Coronary artery (tissue), 2 donors: ENCODE data around the gene ATF3.
A peak's percentile ranks its signal among the peaks of the same experiment; 100 is the strongest.

Source experiments
- DNase-seq: peaks from one replicate; pipeline ENCODE4 v3.0.0-alpha.2; 2017; ENCODE audit warnings: low spot score
- H3K27ac ChIP-seq, 2 donors: fragments of 200-600 bp; sonication (generic); one replicate each; pipeline ENCODE4 v1.5.1; 2016 to 2019
- H3K4me3 ChIP-seq: fragments of 200-600 bp; sonication (generic); 2 replicates; pipeline ENCODE4 v1.5.1; 2016; ENCODE audit warnings: mild to moderate bottlenecking, moderate library complexity
- TF ChIP-seq, protein P1 (sequence below): fragments of 200-600 bp; sonication (generic); IDR thresholded peaks from one replicate; pipeline ENCODE4 v1.5.1; 2019; ENCODE audit warnings: antibody characterized with exemption

Gene ATF3

DNA sequence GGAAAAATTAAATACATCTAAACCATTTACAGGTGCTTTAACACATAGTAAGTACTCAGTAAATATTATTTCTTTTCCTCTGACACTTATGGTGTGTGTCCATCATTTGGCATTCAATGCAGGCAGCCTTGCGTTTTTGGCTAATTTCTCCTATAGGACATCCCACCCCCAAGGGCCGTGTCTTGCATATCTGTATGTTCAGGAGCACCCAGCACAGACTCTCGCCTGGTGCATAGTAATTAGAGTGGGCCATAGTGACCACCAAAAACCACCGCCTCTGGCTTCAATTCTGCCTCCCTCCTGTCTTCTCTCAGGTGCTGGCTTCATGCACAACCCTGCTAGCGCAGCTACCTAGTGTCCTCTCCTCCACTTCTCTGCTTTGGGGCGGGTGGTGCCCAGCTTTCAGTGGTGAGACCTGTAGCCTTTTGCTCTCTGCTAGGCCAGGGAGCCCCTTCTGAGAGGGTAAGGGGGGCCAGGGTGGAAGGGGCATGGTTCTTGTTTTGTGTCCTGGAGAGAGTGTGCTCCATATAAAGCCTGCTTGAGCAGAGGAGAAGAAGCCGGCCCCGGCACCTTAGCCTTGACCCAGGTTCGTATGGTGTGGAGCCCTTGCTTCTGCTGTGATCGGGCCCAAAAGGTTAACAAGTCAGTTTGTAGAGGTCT lies 57.7 kb downstream of the ATF3 start:
- TF ChIP-seq, protein P1, sequence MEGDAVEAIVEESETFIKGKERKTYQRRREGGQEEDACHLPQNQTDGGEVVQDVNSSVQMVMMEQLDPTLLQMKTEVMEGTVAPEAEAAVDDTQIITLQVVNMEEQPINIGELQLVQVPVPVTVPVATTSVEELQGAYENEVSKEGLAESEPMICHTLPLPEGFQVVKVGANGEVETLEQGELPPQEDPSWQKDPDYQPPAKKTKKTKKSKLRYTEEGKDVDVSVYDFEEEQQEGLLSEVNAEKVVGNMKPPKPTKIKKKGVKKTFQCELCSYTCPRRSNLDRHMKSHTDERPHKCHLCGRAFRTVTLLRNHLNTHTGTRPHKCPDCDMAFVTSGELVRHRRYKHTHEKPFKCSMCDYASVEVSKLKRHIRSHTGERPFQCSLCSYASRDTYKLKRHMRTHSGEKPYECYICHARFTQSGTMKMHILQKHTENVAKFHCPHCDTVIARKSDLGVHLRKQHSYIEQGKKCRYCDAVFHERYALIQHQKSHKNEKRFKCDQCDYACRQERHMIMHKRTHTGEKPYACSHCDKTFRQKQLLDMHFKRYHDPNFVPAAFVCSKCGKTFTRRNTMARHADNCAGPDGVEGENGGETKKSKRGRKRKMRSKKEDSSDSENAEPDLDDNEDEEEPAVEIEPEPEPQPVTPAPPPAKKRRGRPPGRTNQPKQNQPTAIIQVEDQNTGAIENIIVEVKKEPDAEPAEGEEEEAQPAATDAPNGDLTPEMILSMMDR: no peak
- DNase-seq: peak; percentile 69
- Histone ChIP-seq H3K27ac (no peak overlapping the region), H3K4me3 (no peak overlapping the region)

DNA sequence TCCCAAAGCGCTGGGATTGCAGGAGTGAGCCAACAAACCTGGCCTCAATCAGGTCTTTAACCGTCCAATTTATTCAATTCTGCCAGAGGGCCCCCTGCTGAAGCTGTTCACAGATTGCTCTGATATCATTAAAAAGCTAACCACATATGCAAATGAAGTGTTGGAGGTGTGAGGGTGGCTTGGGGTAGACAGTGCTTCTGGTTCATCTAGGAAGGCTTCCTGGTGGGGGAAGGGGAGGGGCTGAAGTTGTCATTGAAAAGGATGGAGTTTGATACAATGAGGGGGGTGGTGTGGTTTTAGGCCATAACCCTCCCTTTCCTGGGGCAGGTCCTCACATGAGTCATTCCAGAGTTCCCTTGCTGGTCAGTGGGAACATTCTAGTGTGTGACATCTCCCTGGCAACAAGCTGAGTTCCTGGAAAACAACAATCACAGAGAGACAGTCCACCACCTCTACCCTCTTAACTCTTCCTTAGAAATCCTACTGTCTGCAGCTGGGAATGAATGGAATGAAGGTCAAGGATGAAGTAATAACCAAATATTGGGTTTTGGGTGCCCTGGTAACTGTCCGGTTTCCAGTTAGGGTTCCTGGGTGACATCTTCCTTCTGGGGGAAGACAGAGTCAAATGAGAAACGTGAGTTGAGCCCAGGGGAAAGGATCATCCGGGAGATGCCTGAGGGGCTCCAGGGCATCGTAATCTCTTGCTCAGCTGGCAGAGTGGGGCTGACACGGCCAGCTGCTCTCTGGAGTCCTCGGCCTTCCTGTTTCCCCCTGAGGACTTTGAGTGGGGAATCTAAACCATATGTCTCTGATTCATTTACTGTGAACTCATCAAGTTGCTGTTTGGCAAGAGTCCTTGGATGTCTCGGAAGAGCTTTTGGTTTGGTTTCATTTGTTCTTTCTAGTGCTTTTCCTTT lies 58.9 kb downstream of the ATF3 start:
- Histone ChIP-seq H3K4me3 (peak overlapping the region; percentile 40), H3K27ac (peak overlapping the region; percentile 56 to 80)
- peak; percentile 80 for DNase-seq
- TF ChIP-seq, protein P1: no peak

DNA sequence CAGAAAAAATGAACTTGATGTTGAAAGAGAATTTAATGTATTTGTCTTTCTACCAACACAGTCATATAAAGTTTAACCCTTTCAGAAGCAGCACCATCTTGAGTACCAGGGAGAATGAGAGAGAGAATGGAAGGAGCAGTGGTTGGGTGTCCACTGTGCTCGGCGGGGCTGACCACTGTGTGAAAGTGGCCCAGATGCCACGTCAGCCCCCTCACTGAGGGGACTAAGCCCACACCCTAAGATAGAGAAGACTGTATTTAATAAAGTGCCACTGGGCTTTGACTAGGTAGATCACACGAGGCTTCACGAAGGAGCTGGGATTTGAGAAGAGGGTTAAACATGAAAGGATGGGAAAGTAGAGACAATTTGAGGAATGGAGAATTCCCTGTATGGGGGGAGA lies 59.9 kb downstream of the ATF3 start:
- TF ChIP-seq, protein P1: no peak
- peak; percentile 14 for DNase-seq
- peak overlapping the region in 1 of 2 donors; percentile 80 for H3K27ac ChIP-seq
- no peak overlapping the region for H3K4me3 ChIP-seq

DNA sequence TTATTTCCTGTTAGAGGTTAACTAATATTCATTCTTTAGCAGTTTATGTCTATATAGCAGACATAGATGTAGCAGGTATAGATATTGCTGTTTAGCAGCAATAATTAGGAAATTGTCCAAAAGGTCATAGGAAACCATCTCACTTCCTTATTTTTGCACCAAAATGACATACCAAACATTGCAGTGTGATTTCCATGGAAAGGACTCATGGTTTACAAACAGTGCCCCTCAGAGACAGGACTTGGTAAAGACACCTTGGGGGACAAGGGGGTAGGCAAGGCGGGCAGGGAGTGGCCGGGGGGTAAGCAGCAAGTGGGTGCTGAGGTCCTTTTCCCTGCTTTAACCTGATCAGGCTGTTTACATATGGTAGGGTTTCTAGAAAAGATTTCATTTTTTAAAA lies 60.5 kb downstream of the ATF3 start:
- H3K4me3 ChIP-seq: no peak overlapping the region
- TF ChIP-seq, protein P1: no peak
- DNase-seq: peak; percentile 29
- no peak overlapping the region for H3K27ac ChIP-seq

DNA sequence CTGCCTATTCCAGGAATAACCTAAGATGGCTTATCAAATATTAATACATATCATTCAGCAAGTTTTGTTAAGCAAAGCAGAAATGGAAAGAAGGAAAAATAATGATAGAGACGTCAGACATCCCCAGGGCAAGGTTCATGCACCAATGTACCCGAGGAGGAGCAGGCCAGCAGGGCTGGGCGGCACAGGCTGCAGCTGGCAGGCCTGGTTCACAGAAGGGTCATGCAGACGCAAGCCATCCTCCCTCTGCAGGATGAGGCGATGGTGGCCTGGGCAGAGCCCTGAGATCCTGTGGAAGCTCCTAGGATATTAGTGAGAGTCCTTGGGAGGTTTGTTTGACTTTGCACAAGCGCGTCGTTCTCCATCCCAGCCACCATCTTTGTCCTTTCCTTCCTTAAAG lies 61.0 kb downstream of the ATF3 start:
- Histone ChIP-seq H3K27ac (no peak overlapping the region), H3K4me3 (no peak overlapping the region)
- TF ChIP-seq, protein P1: no peak
- peak; percentile 68 for DNase-seq

DNA sequence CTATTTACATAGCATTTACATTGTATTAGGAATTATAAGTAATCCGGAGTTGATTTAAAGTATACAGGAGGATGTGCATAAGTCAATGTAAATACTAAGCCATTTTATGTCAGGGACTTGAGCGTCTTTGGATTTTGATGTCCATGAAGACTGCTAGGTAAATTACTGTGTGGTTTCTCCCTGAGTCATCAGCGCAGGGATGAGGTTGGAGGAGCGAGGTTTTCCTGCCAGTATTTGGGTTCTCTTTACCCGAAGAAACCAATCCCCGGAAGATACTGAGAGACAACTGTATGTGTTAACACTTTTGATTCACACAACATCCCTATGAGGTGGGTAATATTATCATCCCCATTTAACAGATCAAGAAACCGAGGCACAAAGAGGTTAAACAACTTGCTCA lies 61.7 kb downstream of the ATF3 start:
- TF ChIP-seq, protein P1: no peak
- H3K27ac ChIP-seq: no peak overlapping the region
- no peak overlapping the region for H3K4me3 ChIP-seq
- DNase-seq: peak; percentile 7
